PC-3 (cell line): ENCODE measurements around the gene PLXNA4. TPM values are rescaled to one million over a fixed set of nuclear protein-coding genes. Genes with fewer than 3 reads are reported as not detected.

Source experiments
- ATAC-seq: fragments of 200-7000 bp; cut with Tn5 transposase; 2 replicates; pipeline ENCODE4 v1.9.1; 2020; ENCODE audit warnings: mild to moderate bottlenecking, moderate library complexity
- BruUV-seq: library from RNA; stranded (reverse); fragments of 400-500 nt; replicated peaks from 2 replicates; lab custom pipeline; 2021; lab: Mats Ljungman, UMichigan
- CTCF ChIA-PET: fragments of 300-600 bp; sonication (Branson Sonifier 250); formaldehyde crosslinking; loops from one replicate; lab custom pipeline; 2022; ENCODE audit warnings: antibody characterized with exemption; lab: Charles Lee
- POLR2A ChIA-PET: fragments of 300-600 bp; sonication (Branson Sonifier 250); formaldehyde crosslinking; loops from one replicate; lab custom pipeline; 2022; ENCODE audit warnings: antibody characterized with exemption; ENCODE audit not compliant: unreplicated experiment; lab: Charles Lee
- DNase-seq: peaks from one replicate; pipeline ENCODE4 v3.0.0-alpha.2; 2015
- H2AFZ ChIP-seq: fragments of 300-600 bp; sonication (generic); 2 replicates; pipeline ENCODE4 v1.6.0; 2016; ENCODE audit warnings: antibody characterized with exemption, low read length
- H3F3A ChIP-seq: fragments of 300-600 bp; sonication (generic); one replicate; pipeline ENCODE4 v1.6.0; 2017; ENCODE audit warnings: antibody characterized with exemption, low read length, control low read depth, mild to moderate bottlenecking; ENCODE audit not compliant: unreplicated experiment
- H3K27ac ChIP-seq: fragments of 300-600 bp; sonication (generic); 2 replicates; pipeline ENCODE4 v1.5.1; 2016; ENCODE audit warnings: mild to moderate bottlenecking, low read length
- H3K27me3 ChIP-seq: fragments of 300-600 bp; sonication (generic); 2 replicates; pipeline ENCODE4 v1.6.1; 2016; ENCODE audit warnings: low read length, mixed read lengths
- H3K36me3 ChIP-seq: fragments of 300-600 bp; sonication (generic); 2 replicates; pipeline ENCODE4 v1.6.1; 2016; ENCODE audit warnings: low read depth, mixed run types, low read length, mixed read lengths
- H3K4me1 ChIP-seq: fragments of 300-600 bp; sonication (generic); 2 replicates; pipeline ENCODE4 v1.5.1; 2016; ENCODE audit warnings: low read length; ENCODE audit not compliant: insufficient read depth
- H3K4me2 ChIP-seq: fragments of 300-600 bp; sonication (generic); 2 replicates; pipeline ENCODE4 v1.6.0; 2016; ENCODE audit warnings: low read length
- H3K4me3 ChIP-seq: fragments of 300-600 bp; sonication (generic); 2 replicates; pipeline ENCODE4 v1.5.1; 2016; ENCODE audit warnings: mild to moderate bottlenecking, low read length, mixed read lengths
- H3K79me2 ChIP-seq: fragments of 300-600 bp; sonication (generic); 2 replicates; pipeline ENCODE4 v1.6.1; 2017; ENCODE audit warnings: low read length, mixed read lengths
- H3K9ac ChIP-seq: fragments of 300-600 bp; sonication (generic); 2 replicates; pipeline ENCODE4 v1.6.0; 2016; ENCODE audit warnings: mild to moderate bottlenecking, low read length
- H3K9me2 ChIP-seq: fragments of 300-600 bp; sonication (generic); replicated peaks from 2 replicates; pipeline ENCODE4 v1.6.1; 2016; ENCODE audit warnings: mixed run types, low read length, mixed read lengths
- H3K9me3 ChIP-seq: fragments of 300-600 bp; sonication (generic); 2 replicates; pipeline ENCODE4 v1.6.1; 2016; ENCODE audit warnings: low read length, mixed read lengths
- H4K20me1 ChIP-seq: fragments of 300-600 bp; sonication (generic); 2 replicates; pipeline ENCODE4 v1.6.1; 2016; ENCODE audit warnings: low read length, mixed read lengths
- EZH2 ChIP-seq: fragments of 300-600 bp; sonication (generic); IDR thresholded peaks from one replicate; pipeline ENCODE4 v1.6.1; 2017; ENCODE audit warnings: antibody characterized with exemption, mild to moderate bottlenecking, low read length; ENCODE audit not compliant: unreplicated experiment
- EZH2phosphoT487 ChIP-seq: fragments of 300-600 bp; sonication (generic); IDR thresholded peaks from 2 replicates; pipeline ENCODE4 v1.6.1; 2018; ENCODE audit warnings: mild to moderate bottlenecking, antibody characterized with exemption, low read length, borderline replicate concordance
- intact Hi-C: fragments of 100-400 bp; cut with micrococcal nuclease; formaldehyde crosslinking; loops from 2 replicates; pipeline ENCODE4 v1.9.0; 2023
- total RNA-seq: library from RNA; depleted of rRNA; stranded (reverse); fragments of >200 nt; gene quantifications from 2 replicates; pipeline ENCODE4 v1.2.3, GENCODE V29; 2014
- TF ChIP-seq, protein P1 (sequence below): fragments of 300-600 bp; sonication (generic); conservative IDR thresholded peaks from 2 replicates; pipeline ENCODE4 v1.5.1; 2017; ENCODE audit warnings: antibody characterized with exemption, low read depth, mild to moderate bottlenecking, low read length

PLXNA4 gene
- total RNA-seq, 1 experiment from 2014 or later, result 1.2 TPM

GRCh38 chr7:132609906-132610520, 33.7 kb upstream of the PLXNA4 start:
- no peak overlapping the region for H2AFZ ChIP-seq
- peaks cover 56% of the 10 kb centered on the region for H3K27me3 ChIP-seq
- H3K9me3 ChIP-seq, result no peaks in the 10 kb centered on the region
- H3F3A ChIP-seq, result no peaks in the 10 kb centered on the region
- ChIA-PET CTCF (no interaction called here), POLR2A (no interaction called here)
- intact Hi-C loops, result no loop called here
- H3K9ac ChIP-seq, result no peak overlapping the region
- no peaks in the 10 kb centered on the region for H3K36me3 ChIP-seq
- BruUV-seq, result no TSS peak
- no peaks in the 10 kb centered on the region for H3K79me2 ChIP-seq
- TF ChIP-seq EZH2 (no peak), EZH2phosphoT487 (no peak)
- TF ChIP-seq, protein P1, sequence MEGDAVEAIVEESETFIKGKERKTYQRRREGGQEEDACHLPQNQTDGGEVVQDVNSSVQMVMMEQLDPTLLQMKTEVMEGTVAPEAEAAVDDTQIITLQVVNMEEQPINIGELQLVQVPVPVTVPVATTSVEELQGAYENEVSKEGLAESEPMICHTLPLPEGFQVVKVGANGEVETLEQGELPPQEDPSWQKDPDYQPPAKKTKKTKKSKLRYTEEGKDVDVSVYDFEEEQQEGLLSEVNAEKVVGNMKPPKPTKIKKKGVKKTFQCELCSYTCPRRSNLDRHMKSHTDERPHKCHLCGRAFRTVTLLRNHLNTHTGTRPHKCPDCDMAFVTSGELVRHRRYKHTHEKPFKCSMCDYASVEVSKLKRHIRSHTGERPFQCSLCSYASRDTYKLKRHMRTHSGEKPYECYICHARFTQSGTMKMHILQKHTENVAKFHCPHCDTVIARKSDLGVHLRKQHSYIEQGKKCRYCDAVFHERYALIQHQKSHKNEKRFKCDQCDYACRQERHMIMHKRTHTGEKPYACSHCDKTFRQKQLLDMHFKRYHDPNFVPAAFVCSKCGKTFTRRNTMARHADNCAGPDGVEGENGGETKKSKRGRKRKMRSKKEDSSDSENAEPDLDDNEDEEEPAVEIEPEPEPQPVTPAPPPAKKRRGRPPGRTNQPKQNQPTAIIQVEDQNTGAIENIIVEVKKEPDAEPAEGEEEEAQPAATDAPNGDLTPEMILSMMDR, result no peak
- H4K20me1 ChIP-seq, result no peaks in the 10 kb centered on the region
- ATAC-seq (no peak), DNase-seq (no peak)
- no peaks in the 10 kb centered on the region for H3K9me2 ChIP-seq
- no peak overlapping the region for H3K4me3 ChIP-seq
- H3K27ac ChIP-seq, result no peak overlapping the region
- no peak overlapping the region for H3K4me2 ChIP-seq
- no peaks in the 10 kb centered on the region for H3K4me1 ChIP-seq

GRCh38 chr7:132609222-132609621, 33.0 kb upstream of the PLXNA4 start:
- ATAC-seq, result no peak
- no TSS peak for BruUV-seq
- POLR2A ChIA-PET, result no interaction called here

GRCh38 chr7:132608523-132608922, 32.3 kb upstream of the PLXNA4 start:
- Histone ChIP-seq H3K4me1 (no peaks in the 10 kb centered on the region), H3K9me2 (no peaks in the 10 kb centered on the region), H3K79me2 (no peaks in the 10 kb centered on the region), H3K9me3 (no peaks in the 10 kb centered on the region), H3K4me3 (no peak overlapping the region), H3K36me3 (no peaks in the 10 kb centered on the region), H3K4me2 (no peak overlapping the region), H2AFZ (no peak overlapping the region), H3K27ac (no peak overlapping the region), H3K27me3 (peaks cover 59% of the 10 kb centered on the region), H4K20me1 (no peaks in the 10 kb centered on the region), H3K9ac (no peak overlapping the region), H3F3A (no peaks in the 10 kb centered on the region)
- TF ChIP-seq EZH2 (no peak), EZH2phosphoT487 (no peak)
- TF ChIP-seq, protein P1, result no peak
- POLR2A ChIA-PET, result no interaction called here
- no TSS peak for BruUV-seq
- no peak for ATAC-seq
- no peak for DNase-seq
- CTCF ChIA-PET, result no interaction called here
- intact Hi-C loops, result no loop called here

More at GRCh38 chr7:132609222-132609621, 33.0 kb upstream of the PLXNA4 start:
- H2AFZ ChIP-seq, result no peak overlapping the region
- H3K27ac ChIP-seq, result no peak overlapping the region
- CTCF ChIA-PET, result no interaction called here
- DNase-seq, result no peak
- no peak overlapping the region for H3K9ac ChIP-seq
- H3K4me1 ChIP-seq, result no peaks in the 10 kb centered on the region
- H3K79me2 ChIP-seq, result no peaks in the 10 kb centered on the region
- no peaks in the 10 kb centered on the region for H3F3A ChIP-seq
- no peaks in the 10 kb centered on the region for H3K36me3 ChIP-seq
- no peaks in the 10 kb centered on the region for H3K9me3 ChIP-seq
- no peaks in the 10 kb centered on the region for H4K20me1 ChIP-seq
- no peak overlapping the region for H3K4me3 ChIP-seq
- H3K4me2 ChIP-seq, result no peak overlapping the region
- no peaks in the 10 kb centered on the region for H3K9me2 ChIP-seq
- peaks cover 54% of the 10 kb centered on the region for H3K27me3 ChIP-seq
- no peak for TF ChIP-seq EZH2phosphoT487
- TF ChIP-seq EZH2, result no peak
- TF ChIP-seq, protein P1, result no peak
- intact Hi-C loops, result no loop called here
